Gastrocnemius medialis (tissue), 4 donors: Measurements from ENCODE around the gene DHDH.

ENCODE experiments used
- POLR2A ChIP-seq, 2 donors: fragments of 450-650 bp; IDR thresholded peaks; one replicate each; pipeline ENCODE4 v1.6.1; 2017; ENCODE audit warnings: antibody characterized with exemption in 2 of 2, mild to moderate bottlenecking in 2 of 2, moderate library complexity in 2 of 2
- TF ChIP-seq, protein P1 (sequence below), 5 experiments: fragments of 450-650 bp in 3 of 5; fragments of 200-600 bp in 2 of 5; sonication (generic) in 2 of 5; IDR thresholded peaks in 4 of 5; conservative IDR thresholded peaks in 1 of 5; 1 replicate in 4 of 5; 2 replicates in 1 of 5; pipeline ENCODE4 v1.5.1; 2016 to 2019; ENCODE audit warnings: antibody characterized with exemption in 5 of 5, mild to moderate bottlenecking in 3 of 5, moderate library complexity in 3 of 5

DNA sequence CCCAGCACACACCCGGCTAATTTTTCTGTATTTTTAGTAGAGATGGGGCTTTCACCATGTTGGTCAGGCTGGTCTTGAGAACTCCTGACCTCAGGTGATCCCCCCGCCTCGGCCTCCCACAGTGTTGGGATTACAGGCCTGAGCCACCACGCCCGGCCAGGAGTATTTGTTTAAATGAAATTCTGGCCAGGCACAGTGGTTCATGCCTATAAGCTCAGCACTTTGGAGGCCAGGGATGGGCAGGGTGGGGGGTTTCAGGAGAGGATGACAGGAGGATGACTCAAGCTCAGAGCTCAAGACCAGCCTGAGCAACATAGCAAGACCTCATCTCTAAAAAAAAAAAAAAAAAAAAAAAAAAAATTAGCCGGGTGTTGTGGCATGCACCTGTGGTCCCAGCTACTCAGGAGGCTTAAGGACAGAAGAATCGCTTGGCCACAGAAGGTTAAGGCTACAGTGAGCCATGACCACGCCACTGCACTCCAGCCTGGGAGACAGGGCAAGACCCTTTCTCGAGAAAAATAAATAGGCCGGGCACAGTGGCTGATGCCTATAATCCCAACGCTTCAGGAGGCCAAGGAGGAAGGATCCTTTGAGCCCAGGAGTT lies 8.2 kb upstream of the DHDH start:
- TF ChIP-seq, protein P1, sequence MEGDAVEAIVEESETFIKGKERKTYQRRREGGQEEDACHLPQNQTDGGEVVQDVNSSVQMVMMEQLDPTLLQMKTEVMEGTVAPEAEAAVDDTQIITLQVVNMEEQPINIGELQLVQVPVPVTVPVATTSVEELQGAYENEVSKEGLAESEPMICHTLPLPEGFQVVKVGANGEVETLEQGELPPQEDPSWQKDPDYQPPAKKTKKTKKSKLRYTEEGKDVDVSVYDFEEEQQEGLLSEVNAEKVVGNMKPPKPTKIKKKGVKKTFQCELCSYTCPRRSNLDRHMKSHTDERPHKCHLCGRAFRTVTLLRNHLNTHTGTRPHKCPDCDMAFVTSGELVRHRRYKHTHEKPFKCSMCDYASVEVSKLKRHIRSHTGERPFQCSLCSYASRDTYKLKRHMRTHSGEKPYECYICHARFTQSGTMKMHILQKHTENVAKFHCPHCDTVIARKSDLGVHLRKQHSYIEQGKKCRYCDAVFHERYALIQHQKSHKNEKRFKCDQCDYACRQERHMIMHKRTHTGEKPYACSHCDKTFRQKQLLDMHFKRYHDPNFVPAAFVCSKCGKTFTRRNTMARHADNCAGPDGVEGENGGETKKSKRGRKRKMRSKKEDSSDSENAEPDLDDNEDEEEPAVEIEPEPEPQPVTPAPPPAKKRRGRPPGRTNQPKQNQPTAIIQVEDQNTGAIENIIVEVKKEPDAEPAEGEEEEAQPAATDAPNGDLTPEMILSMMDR (IDR thresholded peaks at IDR 0.05 in 4 of 5, conservative IDR thresholded peaks at IDR 0.05 in 1 of 5) = no peak
- no peak for TF ChIP-seq POLR2A (IDR thresholded peaks at IDR 0.05)
